Activated CD8-positive, alpha-beta memory T cell treated with anti-CD3 and anti-CD28 coated beads for 36 hours (primary cell): Measurements from ENCODE around the gene BABAM2. TPM values are rescaled to one million over a fixed set of nuclear protein-coding genes. Genes with fewer than 3 reads are reported as not detected.
"Not testable (repeated sequence)": the region's sequence is repeated elsewhere in the genome, so short reads cannot be mapped to it uniquely, and the experiment has no call there.

Experiments
- CTCF ChIA-PET: fragments of 350-600 bp; sonication (Branson Sonifier 250); formaldehyde crosslinking; loops from one replicate; lab custom pipeline; 2021; ENCODE audit warnings: antibody characterized with exemption; lab: Charles Lee
- POLR2A ChIA-PET: fragments of 350-600 bp; sonication (Branson Sonifier 250); formaldehyde crosslinking; loops from one replicate; lab custom pipeline; 2021; ENCODE audit warnings: antibody characterized with exemption; lab: Charles Lee
- total RNA-seq, 2 experiments: library from RNA; stranded (reverse); gene quantifications; one replicate each; pipeline ENCODE4 v1.2.3, GENCODE V29; 2021

BABAM2 gene
- total RNA-seq, 2 experiments from 2014 or later: 79.4 to 79.9 TPM

GRCh38 chr2:27871802-27872201 lies 18.7 kb upstream of the BABAM2 start:
- POLR2A ChIA-PET: no interaction called here
- CTCF ChIA-PET: interaction anchor here (1.2 kb wide), 1 partner anchor 11 kb away, joined by 3 read pairs; no protein-coding TSS in a partner anchor

GRCh38 chr2:27873091-27873490 lies 17.4 kb upstream of the BABAM2 start:
- CTCF ChIA-PET: no interaction called here
- POLR2A ChIA-PET: no interaction called here

- CTCF ChIA-PET: no interaction called here
- POLR2A ChIA-PET: no interaction called here
Observed at GRCh38 chr2:27875089-27875881, 15.2 kb upstream of the BABAM2 start.

- CTCF ChIA-PET: no interaction called here
- POLR2A ChIA-PET: no interaction called here
Observed at GRCh38 chr2:27878825-27879224, 11.7 kb upstream of the BABAM2 start.

- POLR2A ChIA-PET, CTCF ChIA-PET: not testable (repeated sequence)
Observed at GRCh38 chr2:27881815-27882583, 8.5 kb upstream of the BABAM2 start.

GRCh38 chr2:27882584-27882922 lies 8.0 kb upstream of the BABAM2 start:
- POLR2A ChIA-PET: not testable (repeated sequence)
- CTCF ChIA-PET: interaction anchor here (1.4 kb wide), 1 partner anchor 11 kb away, joined by 3 read pairs; no protein-coding TSS in a partner anchor

GRCh38 chr2:27884601-27885000 lies 5.9 kb upstream of the BABAM2 start:
- ChIA-PET CTCF (no interaction called here), POLR2A (no interaction called here)

- ChIA-PET CTCF (no interaction called here), POLR2A (no interaction called here)
Observed at GRCh38 chr2:27885234-27885633, 5.3 kb upstream of the BABAM2 start.

GRCh38 chr2:27885661-27886060 lies 4.9 kb upstream of the BABAM2 start:
- ChIA-PET CTCF (interaction anchor here (1.1 to 1.4 kb wide), 2 partner anchors 11 to 163 kb away, joined by 3 read pairs; no protein-coding TSS in a partner anchor), POLR2A (no interaction called here)

- ChIA-PET POLR2A (no interaction called here), CTCF (interaction anchor here (0.6 to 1.4 kb wide), 3 partner anchors 10 to 164 kb away, joined by 3 read pairs; no protein-coding TSS in a partner anchor)
Observed at GRCh38 chr2:27886322-27886721, 4.2 kb upstream of the BABAM2 start.

GRCh38 chr2:27887111-27887510 lies 3.4 kb upstream of the BABAM2 start:
- POLR2A ChIA-PET: no interaction called here
- CTCF ChIA-PET: interaction anchor here (1.1 to 1.4 kb wide), 2 partner anchors 10 to 164 kb away, joined by 3 read pairs; no protein-coding TSS in a partner anchor

- ChIA-PET POLR2A (no interaction called here), CTCF (interaction anchor here (0.6 kb wide), 1 partner anchor 174 kb away, joined by 4 read pairs; no protein-coding TSS in a partner anchor)
Observed at GRCh38 chr2:27887830-27888229, 2.7 kb upstream of the BABAM2 start.

GRCh38 chr2:27888790-27889189 lies 1.7 kb upstream of the BABAM2 start:
- POLR2A ChIA-PET: interaction anchor here (2.2 kb wide), 1 partner anchor 165 kb away, joined by 5 read pairs; no protein-coding TSS in a partner anchor
- CTCF ChIA-PET: interaction anchor here (0.5 kb wide), 1 partner anchor 151 kb away, joined by 4 read pairs; no protein-coding TSS in a partner anchor

- POLR2A ChIA-PET: interaction anchor here (0.5 to 2.2 kb wide), 7 partner anchors 12 to 862 kb away, joined by 3 to 10 read pairs (median 4); partner anchors contain the start of gene PPP1CB
- CTCF ChIA-PET: interaction anchor here (0.8 to 1.3 kb wide), 3 partner anchors 9 to 32 kb away, joined by 3 to 4 read pairs (median 3); no protein-coding TSS in a partner anchor
Observed at GRCh38 chr2:27889774-27890145, 769 bp upstream of the BABAM2 start.

- CTCF ChIA-PET: interaction anchor here (0.6 to 1.3 kb wide), 2 partner anchors 11 to 975 kb away, joined by 3 to 4 read pairs; no protein-coding TSS in a partner anchor
- POLR2A ChIA-PET: interaction anchor here (0.5 to 2.2 kb wide), 8 partner anchors 11 to 559 kb away, joined by 3 to 12 read pairs (median 4); no protein-coding TSS in a partner anchor
Observed at GRCh38 chr2:27890924-27891672, 569 bp downstream of the BABAM2 start.

GRCh38 chr2:27891673-27892105 lies 1.2 kb downstream of the BABAM2 start:
- ChIA-PET CTCF (interaction anchor here (0.6 kb wide), 1 partner anchor 974 kb away, joined by 4 read pairs; no protein-coding TSS in a partner anchor), POLR2A (interaction anchor here (1.5 to 2.0 kb wide), 2 partner anchors 34 to 558 kb away, joined by 3 to 7 read pairs; no protein-coding TSS in a partner anchor)

- POLR2A ChIA-PET: interaction anchor here (0.7 kb wide), 1 partner anchor 9 kb away, joined by 3 read pairs; no protein-coding TSS in a partner anchor
- CTCF ChIA-PET: interaction anchor here (0.7 kb wide), 1 partner anchor 648 kb away, joined by 3 read pairs; no protein-coding TSS in a partner anchor
Observed at GRCh38 chr2:27893006-27893405, 2.5 kb downstream of the BABAM2 start.

- CTCF ChIA-PET: interaction anchor here (0.7 kb wide), 1 partner anchor 12 kb away, joined by 3 read pairs; no protein-coding TSS in a partner anchor
- POLR2A ChIA-PET: no interaction called here
Observed at GRCh38 chr2:27897717-27898116, 7.2 kb downstream of the BABAM2 start.
